ENCODE measurements around the gene LMX1A.
A peak's percentile ranks its signal among the peaks of the same experiment; 100 is the strongest.

GRCh38 chr1:165257969-165258459 lies 98.5 kb downstream of the LMX1A start:
- TF ChIP-seq CTCF (conservative IDR thresholded peaks at IDR 0.05; ENCODE audit: low read depth, low read length), result peak; percentile 93
- TF ChIP-seq EZH2 (IDR thresholded peaks at IDR 0.05; ENCODE audit: borderline replicate concordance, low read depth, low read length, poor library complexity, severe bottlenecking), result no peak
